Measurements from ENCODE around the gene FOXL3.
"Not testable (repeated sequence)": the region's sequence is repeated elsewhere in the genome, so short reads cannot be mapped to it uniquely, and the experiment has no call there.

Gene FOXL3

DNA sequence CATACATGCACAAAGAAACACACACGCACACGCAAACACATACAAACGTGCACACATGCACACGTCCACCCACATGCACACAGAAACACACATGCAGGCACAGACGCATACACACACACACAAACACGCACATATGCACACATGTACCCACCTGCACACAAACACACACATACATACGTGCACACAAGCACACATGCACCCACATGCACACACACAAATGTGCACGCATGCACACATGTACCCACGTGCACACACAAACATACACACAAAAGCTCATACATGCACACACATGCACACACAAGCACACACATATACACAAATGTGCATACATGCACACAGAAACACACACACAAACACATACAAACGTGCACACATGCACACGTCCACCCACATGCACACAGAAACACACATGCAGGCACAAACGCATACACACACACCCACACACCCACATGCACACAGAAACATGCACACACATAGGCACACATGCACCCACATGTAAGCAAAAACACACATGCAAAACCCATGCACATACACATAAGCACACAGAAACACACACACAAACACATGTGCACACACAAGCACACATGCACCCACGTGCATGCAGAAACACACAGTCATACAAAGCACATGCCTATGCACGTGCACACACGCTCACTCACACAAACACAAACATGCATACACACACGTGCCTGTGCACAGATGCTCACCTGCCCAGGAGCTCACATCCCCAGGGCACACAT, 44.8 kb downstream of the FOXL3 start:
- TF ChIP-seq EZH2phosphoT487 (IDR thresholded peaks at IDR 0.05; ENCODE audit: borderline replicate concordance, low read length), result no peak
- TF ChIP-seq, protein P1, sequence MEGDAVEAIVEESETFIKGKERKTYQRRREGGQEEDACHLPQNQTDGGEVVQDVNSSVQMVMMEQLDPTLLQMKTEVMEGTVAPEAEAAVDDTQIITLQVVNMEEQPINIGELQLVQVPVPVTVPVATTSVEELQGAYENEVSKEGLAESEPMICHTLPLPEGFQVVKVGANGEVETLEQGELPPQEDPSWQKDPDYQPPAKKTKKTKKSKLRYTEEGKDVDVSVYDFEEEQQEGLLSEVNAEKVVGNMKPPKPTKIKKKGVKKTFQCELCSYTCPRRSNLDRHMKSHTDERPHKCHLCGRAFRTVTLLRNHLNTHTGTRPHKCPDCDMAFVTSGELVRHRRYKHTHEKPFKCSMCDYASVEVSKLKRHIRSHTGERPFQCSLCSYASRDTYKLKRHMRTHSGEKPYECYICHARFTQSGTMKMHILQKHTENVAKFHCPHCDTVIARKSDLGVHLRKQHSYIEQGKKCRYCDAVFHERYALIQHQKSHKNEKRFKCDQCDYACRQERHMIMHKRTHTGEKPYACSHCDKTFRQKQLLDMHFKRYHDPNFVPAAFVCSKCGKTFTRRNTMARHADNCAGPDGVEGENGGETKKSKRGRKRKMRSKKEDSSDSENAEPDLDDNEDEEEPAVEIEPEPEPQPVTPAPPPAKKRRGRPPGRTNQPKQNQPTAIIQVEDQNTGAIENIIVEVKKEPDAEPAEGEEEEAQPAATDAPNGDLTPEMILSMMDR (IDR thresholded peaks at IDR 0.05; ENCODE audit: low read depth, low read length, poor library complexity, severe bottlenecking), result no peak
- H3K9me3 ChIP-seq (ENCODE audit: control insufficient read depth, insufficient read depth, low read length), result peaks cover 53% of the 10 kb centered on the region
- no peaks in the 10 kb centered on the region for H4K20me1 ChIP-seq (ENCODE audit: control insufficient read depth, insufficient read depth, low read depth, low read length)
- H3K27me3 ChIP-seq (ENCODE audit: control insufficient read depth, low read length), result no peaks in the 10 kb centered on the region
- H3K4me3 ChIP-seq (ENCODE audit: low read length), result no peak overlapping the region; the same call in 1 of the 2 replicates
- H3K27ac ChIP-seq (ENCODE audit: low read depth, low read length), result no peak overlapping the region
- no peak overlapping the region for H3K4me2 ChIP-seq (ENCODE audit: low read length)
- H3K9me2 ChIP-seq (replicated peaks; ENCODE audit: control insufficient read depth, low read length), result no peaks in the 10 kb centered on the region
- peaks cover 15% of the 10 kb centered on the region for H3F3A ChIP-seq (ENCODE audit: control insufficient read depth, insufficient read depth)
- H3K4me1 ChIP-seq (ENCODE audit: control insufficient read depth, low read length), result no peaks in the 10 kb centered on the region
- no peaks in the 10 kb centered on the region; the same call in 1 of the 2 replicates for H3K36me3 ChIP-seq (ENCODE audit: control insufficient read depth, low read length)
- H3K79me2 ChIP-seq (ENCODE audit: control insufficient read depth, low read length), result no peaks in the 10 kb centered on the region

DNA sequence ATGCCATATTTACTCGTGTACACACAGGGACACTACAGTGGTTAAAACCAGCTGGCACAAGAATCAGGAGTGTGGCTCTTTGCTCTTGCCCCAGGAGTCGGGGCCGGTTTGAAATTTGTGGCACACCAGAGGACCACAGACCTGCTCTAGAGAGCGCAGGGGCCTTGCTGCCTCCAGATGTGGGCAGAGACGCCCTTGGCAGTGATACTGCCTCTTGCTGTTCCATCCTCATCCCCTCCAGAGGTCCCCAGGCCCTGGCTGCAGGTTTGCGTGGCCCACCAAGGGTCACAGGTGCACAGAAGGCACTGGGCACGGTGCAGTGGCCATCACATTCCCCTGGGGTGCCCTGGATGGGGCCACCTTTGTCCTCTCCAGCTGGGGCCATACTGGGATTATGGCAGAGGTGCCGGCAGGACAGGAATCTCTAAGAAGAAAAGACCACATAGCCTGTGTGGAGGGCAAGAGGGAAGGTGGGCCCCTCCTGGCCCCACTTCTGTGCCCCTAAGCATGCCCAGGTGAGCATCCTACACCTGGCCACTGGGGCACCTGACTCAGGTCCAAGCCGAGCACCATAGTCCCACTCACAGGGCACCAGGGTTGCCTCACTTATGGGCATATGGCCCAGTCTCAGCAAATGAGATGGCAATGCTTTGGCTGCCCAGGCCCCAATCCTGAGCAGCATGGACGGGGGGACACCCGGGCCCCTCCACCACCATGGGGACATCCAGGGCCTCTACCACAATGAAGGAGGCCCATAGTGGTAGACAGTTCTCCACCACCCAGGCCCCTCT, 45.6 kb downstream of the FOXL3 start:
- Histone ChIP-seq H3K4me1 (ENCODE audit: control insufficient read depth, low read length) (no peaks in the 10 kb centered on the region), H3K9me2 (replicated peaks; ENCODE audit: control insufficient read depth, low read length) (no peaks in the 10 kb centered on the region)
- no peak for TF ChIP-seq EZH2phosphoT487 (IDR thresholded peaks at IDR 0.05; ENCODE audit: borderline replicate concordance, low read length)
- TF ChIP-seq, protein P1 (IDR thresholded peaks at IDR 0.05; ENCODE audit: low read depth, low read length, poor library complexity, severe bottlenecking), result no peak

DNA sequence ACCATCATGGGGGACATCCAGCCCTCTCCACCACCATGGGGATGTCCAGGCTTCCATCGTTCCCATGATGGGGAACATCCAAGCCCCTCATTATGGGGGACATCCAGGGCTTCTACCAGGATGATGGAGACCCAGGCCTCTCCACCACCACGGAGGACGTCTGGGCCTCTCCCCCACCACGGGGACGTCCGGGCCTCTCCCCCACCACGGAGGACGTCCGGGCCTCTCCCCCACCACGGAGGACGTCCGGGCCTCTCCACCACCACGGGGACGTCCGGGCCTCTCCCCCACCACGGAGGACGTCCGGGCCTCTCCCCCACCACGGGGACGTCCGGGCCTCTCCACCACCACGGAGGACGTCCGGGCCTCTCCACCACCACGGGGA, 46.2 kb downstream of the FOXL3 start:
- not testable (repeated sequence) for H3K79me2 ChIP-seq (ENCODE audit: control insufficient read depth, low read length); H3K27ac ChIP-seq (ENCODE audit: low read depth, low read length); H3K27me3 ChIP-seq (ENCODE audit: control insufficient read depth, low read length)

More for the DNA sequence above, 45.6 kb downstream of the FOXL3 start:
- peaks cover 59% of the 10 kb centered on the region for H3K9me3 ChIP-seq (ENCODE audit: control insufficient read depth, insufficient read depth, low read length)
- peaks cover 15% of the 10 kb centered on the region for H3F3A ChIP-seq (ENCODE audit: control insufficient read depth, insufficient read depth)
- no peaks in the 10 kb centered on the region for H3K79me2 ChIP-seq (ENCODE audit: control insufficient read depth, low read length)
- H3K4me2 ChIP-seq (ENCODE audit: low read length), result no peak overlapping the region
- H3K4me3 ChIP-seq (ENCODE audit: low read length), result no peak overlapping the region
- no peak overlapping the region for H3K27ac ChIP-seq (ENCODE audit: low read depth, low read length)
- H4K20me1 ChIP-seq (ENCODE audit: control insufficient read depth, insufficient read depth, low read depth, low read length), result no peaks in the 10 kb centered on the region
- no peaks in the 10 kb centered on the region for H3K27me3 ChIP-seq (ENCODE audit: control insufficient read depth, low read length)
- no peaks in the 10 kb centered on the region; the same call in 1 of the 2 replicates for H3K36me3 ChIP-seq (ENCODE audit: control insufficient read depth, low read length)

More for the DNA sequence above, 46.2 kb downstream of the FOXL3 start:
- H3K36me3 ChIP-seq (ENCODE audit: control insufficient read depth, low read length); H3K9me2 ChIP-seq (replicated peaks; ENCODE audit: control insufficient read depth, low read length); H3K4me3 ChIP-seq (ENCODE audit: low read length); H3K4me1 ChIP-seq (ENCODE audit: control insufficient read depth, low read length); H3K4me2 ChIP-seq (ENCODE audit: low read length); H4K20me1 ChIP-seq (ENCODE audit: control insufficient read depth, insufficient read depth, low read depth, low read length): not testable (repeated sequence)
- H3F3A ChIP-seq (ENCODE audit: control insufficient read depth, insufficient read depth), result peaks cover 15% of the 10 kb centered on the region
- peaks cover 60% of the 10 kb centered on the region for H3K9me3 ChIP-seq (ENCODE audit: control insufficient read depth, insufficient read depth, low read length)
